Endothelial cell of umbilical vein (primary cell): ENCODE data around the gene SEC22A. TPM values are rescaled to one million over a fixed set of nuclear protein-coding genes. Genes with fewer than 3 reads are reported as not detected.

Experiments used
- BruUV-seq: library from RNA; stranded (reverse); fragments of 400-500 nt; replicated peaks from 2 replicates; lab custom pipeline; 2021; lab: Mats Ljungman, UMichigan
- CTCF ChIA-PET: fragments of 300-600, 350-600 bp; sonication (Branson Sonifier 250); formaldehyde crosslinking; loops from one replicate; lab custom pipeline; 2021; ENCODE audit warnings: antibody characterized with exemption, inconsistent platforms; lab: Charles Lee
- POLR2A ChIA-PET: fragments of 300-600, 350-600 bp; sonication (Branson Sonifier 250); formaldehyde crosslinking; loops from one replicate; lab custom pipeline; 2021; ENCODE audit warnings: antibody characterized with exemption, inconsistent platforms; lab: Charles Lee
- DNase-seq: peaks from one replicate; pipeline ENCODE4 v3.0.0-alpha.2; 2011; ENCODE audit warnings: low read depth, low spot score
- FAIRE-seq: peaks from 2 replicates; lab custom pipeline; 2011; peaks lifted over from hg19 to GRCh38; lab: Jason Lieb, UNC
- H2AFZ ChIP-seq: 2 replicates; pipeline ENCODE4 v1.6.0; 2012; ENCODE audit warnings: low read depth, low read length, control low read depth, inconsistent platforms
- H3K27ac ChIP-seq: 2 replicates; pipeline ENCODE4 v1.5.1; 2011; ENCODE audit warnings: low read depth, mild to moderate bottlenecking, control low read depth, low read length, moderate library complexity; ENCODE audit not compliant: insufficient read depth
- H3K27me3 ChIP-seq, 2 experiments: 2 replicates each; pipeline versions ENCODE4 v1.6.0 to v1.6.1; 2011; ENCODE audit warnings: low read length in 2 of 2, mixed read lengths in 1 of 2; ENCODE audit not compliant: control insufficient read depth in 2 of 2, insufficient read depth in 2 of 2
- H3K36me3 ChIP-seq, 2 experiments: 2 replicates in 1 of 2; 3 replicates in 1 of 2; pipeline ENCODE4 v1.5.1; 2011; ENCODE audit warnings: low read length in 2 of 2, mild to moderate bottlenecking in 1 of 2, moderate library complexity in 1 of 2; ENCODE audit not compliant: control insufficient read depth in 2 of 2, insufficient read depth in 2 of 2; ENCODE audit errors: extremely low read depth in 1 of 2
- H3K4me1 ChIP-seq: 3 replicates; pipeline ENCODE4 v1.5.1; 2011; ENCODE audit warnings: mild to moderate bottlenecking, low read length; ENCODE audit not compliant: control insufficient read depth, insufficient read depth; ENCODE audit errors: extremely low read depth
- H3K4me2 ChIP-seq: 2 replicates; pipeline ENCODE4 v1.6.1; 2011; ENCODE audit warnings: low read length, control low read depth, mixed read lengths; ENCODE audit not compliant: insufficient read depth
- H3K4me3 ChIP-seq, 3 experiments: fragments of 200-600 bp in 1 of 3; sonication (generic), shearing (Covaris generic) in 1 of 3; replicated peaks in 1 of 3; 2 replicates each; pipeline ENCODE4 v1.5.1; 2011 to 2016; ENCODE audit warnings: control low read depth in 3 of 3, low read length in 3 of 3, mild to moderate bottlenecking in 2 of 3, inconsistent platforms in 1 of 3, low read depth in 1 of 3, moderate library complexity in 1 of 3; ENCODE audit not compliant: insufficient read depth in 1 of 3
- H3K79me2 ChIP-seq: 2 replicates; pipeline ENCODE4 v1.6.0; 2012; ENCODE audit warnings: low read length, inconsistent platforms; ENCODE audit not compliant: control insufficient read depth, insufficient read depth
- H3K9ac ChIP-seq: replicated peaks from 2 replicates; pipeline ENCODE3; 2011; ENCODE audit warnings: low read length, control low read depth; ENCODE audit not compliant: insufficient read depth; ENCODE audit errors: extremely low read depth
- H3K9me1 ChIP-seq: replicated peaks from 3 replicates; pipeline ENCODE4 v1.6.0; 2011; ENCODE audit warnings: mild to moderate bottlenecking, low read length; ENCODE audit not compliant: control insufficient read depth, insufficient read depth; ENCODE audit errors: extremely low read depth
- H3K9me3 ChIP-seq: replicated peaks from 2 replicates; pipeline ENCODE4 v1.5.1; 2012; ENCODE audit warnings: low read length, inconsistent platforms; ENCODE audit not compliant: control insufficient read depth, insufficient read depth
- H4K20me1 ChIP-seq: replicated peaks from 2 replicates; pipeline ENCODE3; 2011; ENCODE audit warnings: mild to moderate bottlenecking, low read length; ENCODE audit not compliant: control insufficient read depth, insufficient read depth; ENCODE audit errors: extremely low read depth
- CTCF ChIP-seq, 2 donors: IDR thresholded peaks; 1 replicate in 1 of 2; 2 replicates in 1 of 2; pipeline ENCODE4 v1.5.1; 2011; ENCODE audit warnings: low read length in 2 of 2, mild to moderate bottlenecking in 2 of 2, moderate library complexity in 2 of 2, control low read depth in 1 of 2, inconsistent platforms in 1 of 2, low read depth in 1 of 2; ENCODE audit not compliant: insufficient read depth in 1 of 2; ENCODE audit errors: extremely low read depth in 1 of 2
- GATA2 ChIP-seq: IDR thresholded peaks from 2 replicates; pipeline ENCODE4 v1.7.0; 2011; ENCODE audit warnings: low read depth, mild to moderate bottlenecking, moderate library complexity, mixed read lengths, low read length; ENCODE audit not compliant: insufficient read length, insufficient read depth
- JUN ChIP-seq: IDR thresholded peaks from 2 replicates; pipeline ENCODE4 v1.6.1; 2011; ENCODE audit warnings: borderline replicate concordance, low read depth; ENCODE audit not compliant: insufficient read length, insufficient read depth
- POLR2AphosphoS5 ChIP-seq: IDR thresholded peaks from 2 replicates; pipeline ENCODE4 v1.6.1; 2012; ENCODE audit warnings: low read depth, mild to moderate bottlenecking, control low read depth, low read length, moderate library complexity; ENCODE audit not compliant: insufficient read depth
- dilution Hi-C: fragments of 300-500 bp; cut with MboI; formaldehyde crosslinking; loops from one replicate; pipeline ENCODE4 v1.15.0; 2019; ENCODE audit warnings: low sequenced_read_pairs; ENCODE audit not compliant: extremely low pct_ligation_motif_present
- intact Hi-C: fragments of 100-400 bp; cut with micrococcal nuclease; formaldehyde crosslinking; loops from one replicate; pipeline ENCODE4 v1.10.0; 2022
- polyA plus RNA-seq, 4 experiments: library from polyadenylated mRNA; depleted of rRNA in 3 of 4; stranded (reverse) in 3 of 4; unstranded in 1 of 4; fragments of >200 nt; gene quantifications; 2 replicates each; pipeline versions ENCODE4 v1.2.1 to v1.2.3, GENCODE V29; 2011 to 2012; ENCODE audit warnings: missing spikeins in 1 of 4
- total RNA-seq: library from RNA; stranded (reverse); gene quantifications from 2 replicates; pipeline ENCODE4 v1.2.3, GENCODE V29; 2021

The SEC22A gene
- total and polyA plus RNA-seq, 2 donors (not counting 3 experiments of a cell fraction or from before 2014, with no cell fraction given): 20.1 to 26.8 TPM

GRCh38 chr3:123152687-123153086, 49.1 kb upstream of the SEC22A start:
- DNase-seq: no peak
- H3K4me3 ChIP-seq: no peak overlapping the region
- no peak overlapping the region for H3K27ac ChIP-seq
- no TSS peak for BruUV-seq
- no peak overlapping the region for H3K9ac ChIP-seq
- H3K9me1 ChIP-seq: no peaks in the 10 kb centered on the region
- H3K79me2 ChIP-seq: no peaks in the 10 kb centered on the region
- H4K20me1 ChIP-seq: no peaks in the 10 kb centered on the region
- FAIRE-seq: no peak
- no peaks in the 10 kb centered on the region for H3K27me3 ChIP-seq
- H3K4me1 ChIP-seq: peaks cover 3% of the 10 kb centered on the region
- dilution Hi-C loops (no loop called here), intact Hi-C loops (no loop called here)
- H3K36me3 ChIP-seq: peaks cover 18 to 43% of the 10 kb centered on the region in 2 experiments
- ChIA-PET CTCF (interaction anchor here (0.8 to 1.1 kb wide), 2 partner anchors 11 to 106 kb away, joined by 3 to 4 read pairs; no protein-coding TSS in a partner anchor), POLR2A (no interaction called here)
- TF ChIP-seq GATA2: no peak
- TF ChIP-seq JUN: no peak
- TF ChIP-seq CTCF (IDR thresholded peaks at IDR 0.05; ENCODE audit: extremely low read depth in 1 of 2, insufficient read depth in 1 of 2, low read depth in 1 of 2, low read length in 2 of 2): no peak
- TF ChIP-seq POLR2AphosphoS5: no peak
- no peaks in the 10 kb centered on the region for H3K9me3 ChIP-seq
- no peak overlapping the region for H3K4me2 ChIP-seq
- no peak overlapping the region for H2AFZ ChIP-seq
